HFF-Myc (cell line): Measurements from ENCODE around the gene ZXDC.

ENCODE experiments used
- DNase-seq: peaks from one replicate; pipeline ENCODE4 v3.0.0-alpha.2; 2011; ENCODE audit warnings: low read depth; ENCODE audit errors: extremely low read depth
- H3K4me3 ChIP-seq: replicated peaks from 2 replicates; pipeline ENCODE4 v1.5.1; 2011; ENCODE audit warnings: low read depth, mild to moderate bottlenecking, control low read depth, low read length
- CTCF ChIP-seq: IDR thresholded peaks from 2 replicates; pipeline ENCODE4 v1.5.1; 2012; ENCODE audit warnings: mild to moderate bottlenecking, low read depth, low read length, control low read depth; ENCODE audit errors: missing control alignments

Gene ZXDC

GRCh38 chr3:126510308-126510910, 34.7 kb upstream of the ZXDC start:
- no peak for TF ChIP-seq CTCF
- H3K4me3 ChIP-seq = no peak overlapping the region
- no peak for DNase-seq

GRCh38 chr3:126509597-126510307, 34.1 kb upstream of the ZXDC start:
- no peak overlapping the region for H3K4me3 ChIP-seq
- no peak for TF ChIP-seq CTCF
- DNase-seq = no peak

- no peak for DNase-seq
- H3K4me3 ChIP-seq = no peak overlapping the region
- TF ChIP-seq CTCF = no peak
Observed at GRCh38 chr3:126508564-126508964, 32.9 kb upstream of the ZXDC start.

- no peak for DNase-seq
- H3K4me3 ChIP-seq = no peak overlapping the region
- TF ChIP-seq CTCF = no peak
Observed at GRCh38 chr3:126507886-126508285, 32.2 kb upstream of the ZXDC start.

GRCh38 chr3:126503701-126504100, 28.0 kb upstream of the ZXDC start:
- TF ChIP-seq CTCF = no peak
- H3K4me3 ChIP-seq = no peak overlapping the region
- DNase-seq = no peak

- TF ChIP-seq CTCF = no peak
- no peak for DNase-seq
- no peak overlapping the region for H3K4me3 ChIP-seq
Observed at GRCh38 chr3:126502656-126503055, 27.0 kb upstream of the ZXDC start.
